Measurements from ENCODE around the gene COBL. TPM values are rescaled to one million over a fixed set of nuclear protein-coding genes. Genes with fewer than 3 reads are reported as not detected.

Gene COBL
- total RNA-seq, 1 donor from 2014 or later: 9.2 TPM

- no peak for DNase-seq (ENCODE audit: low spot score)
Measured at GRCh38 chr7:51029701-51030191, 286.9 kb downstream of the COBL start.

DNA sequence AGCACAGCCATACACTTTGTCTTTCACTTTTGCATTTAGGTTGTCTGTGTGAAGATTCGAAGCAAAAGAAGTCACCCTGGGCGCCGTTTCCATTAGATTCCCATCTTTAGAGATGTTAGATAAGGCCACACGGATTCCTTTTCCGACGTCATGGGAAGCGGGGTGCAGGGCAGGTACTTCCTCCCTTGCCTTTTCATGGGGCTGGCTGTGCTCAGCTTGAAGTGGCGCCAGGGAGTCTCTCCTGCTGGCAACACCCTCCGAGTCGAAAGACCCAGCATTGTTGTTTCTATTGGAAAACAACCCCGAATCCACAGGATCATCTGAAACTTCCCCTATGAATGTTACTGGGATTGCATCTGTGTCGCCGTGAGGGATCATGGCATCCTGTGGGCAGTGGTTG is 287.5 kb downstream of the COBL start:
- no peak for DNase-seq (ENCODE audit: low spot score)

DNA sequence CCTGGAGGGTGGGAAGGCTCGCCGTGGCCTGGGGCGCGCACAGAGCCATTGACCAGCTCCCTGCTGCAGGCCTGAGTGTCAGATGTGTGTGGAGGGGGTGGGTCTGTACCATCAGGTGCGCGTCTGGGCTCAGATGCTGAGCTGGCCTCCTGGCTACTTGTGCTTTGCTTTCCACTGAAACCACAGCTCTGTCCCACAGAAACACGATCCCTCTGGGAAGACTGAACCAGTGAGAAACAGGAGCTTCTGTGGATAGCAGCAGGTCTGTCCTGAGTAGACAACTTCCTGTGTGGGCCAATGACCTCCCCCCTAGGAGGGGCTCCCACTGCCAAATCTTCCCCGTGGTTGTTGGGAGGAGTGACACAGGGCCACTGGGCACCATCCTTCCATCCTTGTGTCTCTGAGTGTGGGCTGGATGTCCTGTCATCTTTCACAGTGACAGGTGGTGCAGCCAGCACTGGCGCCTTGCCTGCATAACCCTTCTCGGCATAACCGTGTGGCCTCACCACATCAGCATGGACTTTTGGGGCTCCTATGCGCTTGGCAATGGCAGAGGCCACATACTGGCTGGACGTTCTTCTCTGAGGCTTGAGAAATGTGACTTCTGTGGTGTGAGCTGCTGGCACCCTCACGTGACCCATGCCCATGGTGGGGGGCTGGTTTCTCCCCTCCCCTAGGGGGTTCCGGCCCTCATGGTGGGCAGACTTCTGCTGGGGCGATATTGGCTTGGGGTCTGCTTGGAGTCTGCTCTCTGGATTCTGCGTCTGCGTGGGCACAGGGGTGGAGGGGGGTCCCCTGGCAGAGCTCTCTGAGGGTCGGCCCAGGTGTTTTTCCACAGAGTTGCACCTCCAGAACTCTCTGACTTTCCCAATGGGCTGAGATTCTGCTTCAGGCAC is 288.4 kb downstream of the COBL start:
- DNase-seq (ENCODE audit: low spot score): no peak

DNA sequence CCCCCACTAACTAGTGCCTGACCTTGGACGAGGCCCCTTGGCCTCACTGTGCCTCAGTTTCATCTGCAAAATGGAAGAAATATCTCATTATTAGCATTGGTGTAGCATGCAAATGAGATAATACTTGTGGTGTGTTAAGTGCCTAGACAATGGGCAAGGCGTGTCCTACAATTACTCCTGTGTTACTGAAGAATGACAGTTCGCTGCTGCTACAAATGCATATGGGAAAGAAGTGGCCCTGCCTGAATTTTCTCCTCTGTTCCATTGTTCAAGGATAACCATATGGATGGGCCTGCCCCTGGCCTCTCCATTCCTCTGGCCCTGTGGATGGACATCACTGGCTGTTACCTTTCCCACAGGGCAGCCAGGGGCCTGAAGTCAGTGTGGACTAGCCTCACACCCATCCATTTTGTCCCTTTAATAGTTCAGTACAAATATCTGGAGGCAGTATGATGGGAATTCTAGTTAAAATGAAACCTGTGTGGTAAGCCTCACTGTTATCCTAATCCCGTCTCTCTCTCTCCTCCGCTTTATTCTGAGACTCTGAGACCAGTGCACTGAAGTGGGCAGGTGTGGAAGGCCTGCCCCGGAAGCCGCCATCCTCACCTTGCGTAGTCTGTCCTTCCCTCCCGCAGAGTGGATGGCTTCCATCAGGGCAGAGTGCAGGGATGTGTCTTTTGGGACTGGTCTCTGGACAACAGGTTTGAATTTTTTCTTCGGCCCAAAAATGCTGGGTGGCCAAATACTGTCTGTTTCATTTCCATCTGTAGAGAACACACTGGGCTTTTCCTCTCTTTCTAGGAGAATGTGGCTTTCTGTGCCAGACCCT is 289.3 kb downstream of the COBL start:
- no peak for DNase-seq (ENCODE audit: low spot score)

DNA sequence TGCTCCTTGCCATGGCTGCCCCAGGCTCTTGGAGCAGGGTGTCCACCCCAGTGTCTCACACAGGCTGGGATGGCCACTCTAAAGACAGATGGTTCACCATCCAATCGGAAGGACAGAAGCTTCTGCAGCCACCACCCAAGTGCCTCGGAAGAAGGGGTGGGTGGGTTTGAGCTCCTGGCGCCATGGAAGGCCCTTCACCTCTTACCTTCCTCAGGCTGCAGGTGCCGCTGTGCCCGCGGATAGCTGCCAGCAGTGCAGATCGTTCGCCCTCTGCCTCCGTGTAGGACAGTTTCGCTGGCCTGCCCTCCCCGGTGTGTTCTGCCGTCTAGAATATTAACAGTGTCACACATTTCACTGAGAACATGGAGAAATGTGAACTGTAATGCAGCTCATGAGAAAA is 290.3 kb downstream of the COBL start:
- DNase-seq (ENCODE audit: low spot score): no peak

DNA sequence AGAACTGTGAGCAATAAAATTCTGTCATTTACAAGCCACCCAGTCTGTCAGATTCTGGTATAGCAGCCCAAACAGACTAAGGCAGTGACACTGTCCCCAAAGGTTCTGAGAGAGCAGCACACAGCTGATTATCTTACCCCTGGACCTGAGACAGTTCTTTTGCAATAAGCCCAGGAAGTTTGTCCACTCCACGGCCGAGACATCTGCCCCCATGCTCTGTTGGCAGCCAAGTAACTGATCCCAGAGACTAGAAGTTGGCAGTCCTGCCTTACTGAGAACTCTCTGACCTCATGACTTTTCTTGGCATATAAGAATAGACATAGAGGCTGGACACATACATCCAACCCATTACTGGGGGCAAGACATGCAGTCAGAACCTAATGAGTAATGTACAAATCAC is 290.9 kb downstream of the COBL start:
- DNase-seq (ENCODE audit: low spot score): no peak

- DNase-seq (ENCODE audit: low spot score): no peak
Measured at GRCh38 chr7:51024867-51025266, 291.7 kb downstream of the COBL start.

DNA sequence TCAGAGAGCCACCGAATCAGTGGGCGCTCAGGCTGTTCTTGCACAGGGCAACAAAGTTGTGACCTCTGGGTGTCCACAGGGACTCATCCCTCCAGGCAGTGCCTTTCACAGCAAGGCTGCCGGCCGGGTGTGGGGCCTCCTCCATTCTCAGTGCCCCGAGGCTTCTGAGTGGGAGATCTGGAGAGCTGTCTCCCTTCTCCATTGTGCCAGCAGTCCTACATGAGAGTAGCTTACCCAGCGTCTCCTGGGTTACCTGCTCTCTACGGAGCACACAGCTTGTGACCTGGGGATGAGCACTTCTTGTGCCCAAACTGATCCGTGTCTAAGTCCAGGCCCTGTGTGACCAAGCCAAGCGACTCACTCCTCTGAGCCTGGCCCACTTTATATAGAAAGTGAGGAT is 293.1 kb downstream of the COBL start:
- no peak for DNase-seq (ENCODE audit: low spot score)

DNA sequence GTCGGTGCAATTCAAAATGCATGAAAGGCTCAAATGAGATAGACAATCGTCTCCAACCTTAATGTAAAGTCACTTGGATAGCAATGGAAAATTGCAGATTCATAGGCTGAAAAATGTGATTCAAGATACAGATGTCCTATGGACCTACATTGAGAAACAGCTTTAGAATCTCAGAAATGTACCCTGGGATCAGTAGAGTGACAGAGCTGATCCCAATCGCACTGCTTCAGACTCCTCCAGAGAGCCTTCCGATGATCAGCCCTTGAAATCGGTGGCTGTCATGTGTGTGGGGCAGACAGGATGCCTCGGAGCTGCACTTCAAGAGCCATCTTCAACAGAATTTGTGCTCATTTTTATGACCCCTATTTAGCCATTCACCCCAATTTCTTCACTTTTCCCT is 293.8 kb downstream of the COBL start:
- DNase-seq (ENCODE audit: low spot score): no peak

GRCh38 chr7:51021906-51022570 is 294.6 kb downstream of the COBL start:
- DNase-seq (ENCODE audit: low spot score): no peak

DNA sequence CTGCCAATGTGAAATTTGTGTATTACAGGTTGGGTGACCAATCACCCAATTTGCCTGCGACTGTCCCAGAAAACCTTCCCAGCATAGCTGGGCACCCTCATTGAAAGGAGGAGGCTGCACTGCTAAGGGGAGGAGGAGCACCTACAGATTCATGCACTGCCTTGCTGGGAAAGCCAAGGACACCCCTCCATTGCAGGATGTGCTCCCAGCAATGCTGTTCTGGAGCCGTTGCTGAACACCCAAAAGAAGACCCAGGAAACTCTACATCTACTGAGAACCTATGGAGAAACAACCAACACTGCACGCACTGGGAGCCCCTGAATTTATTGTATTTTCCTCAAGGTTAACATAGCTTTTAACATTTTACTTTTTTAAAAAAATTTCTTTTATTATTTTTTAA is 295.7 kb downstream of the COBL start:
- DNase-seq (ENCODE audit: low spot score): no peak

DNA sequence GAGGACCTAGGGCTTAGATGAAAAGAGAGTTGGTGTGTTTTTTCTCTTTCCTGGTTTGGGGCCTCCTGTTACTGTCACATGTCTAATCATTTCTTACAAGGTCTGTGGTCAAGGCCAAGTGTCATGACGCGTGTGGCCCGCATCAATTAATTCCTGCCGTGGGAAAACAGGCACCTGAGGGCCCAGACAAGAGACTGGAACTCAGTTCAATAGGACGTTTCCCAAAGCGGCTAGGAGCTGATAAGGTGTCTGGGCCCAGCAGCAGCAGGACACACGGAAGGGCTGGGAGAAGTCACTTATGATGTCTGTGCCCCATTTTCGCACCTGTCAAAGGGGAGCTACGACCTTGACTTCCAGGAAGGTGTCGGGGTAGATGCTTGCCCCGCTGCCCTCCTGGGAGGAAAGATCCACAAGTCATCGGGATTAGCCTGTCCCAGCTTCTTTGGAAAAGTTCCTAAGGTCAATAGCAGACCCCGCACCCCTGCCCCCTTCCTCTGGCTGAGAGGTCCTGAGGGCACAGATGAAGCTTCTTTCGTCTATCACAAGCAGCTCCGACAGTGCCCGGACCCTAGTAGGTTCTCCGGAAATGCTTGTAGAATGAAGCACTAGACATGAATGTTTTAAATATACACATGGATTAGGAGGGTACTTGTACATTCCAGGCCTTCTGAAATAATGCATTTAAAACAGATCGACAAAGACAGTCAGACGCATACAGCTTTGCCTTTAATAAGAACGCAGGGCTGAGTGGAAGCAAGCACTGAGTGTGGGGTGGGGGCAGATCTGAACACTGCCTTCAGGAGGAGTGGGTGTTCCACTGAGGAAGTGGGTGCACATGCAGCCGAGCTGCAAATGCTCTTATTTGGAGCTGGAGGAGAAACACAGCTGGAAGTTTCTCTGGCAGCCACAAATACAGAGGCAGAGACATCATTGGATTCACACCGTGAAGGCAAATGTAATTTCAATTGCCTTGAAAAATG is 296.4 kb downstream of the COBL start:
- DNase-seq (ENCODE audit: low spot score): no peak

GRCh38 chr7:51019191-51019844 is 297.3 kb downstream of the COBL start:
- DNase-seq (ENCODE audit: low spot score): no peak

- DNase-seq (ENCODE audit: low spot score): no peak
Measured at GRCh38 chr7:51017576-51018535, 298.8 kb downstream of the COBL start.

DNA sequence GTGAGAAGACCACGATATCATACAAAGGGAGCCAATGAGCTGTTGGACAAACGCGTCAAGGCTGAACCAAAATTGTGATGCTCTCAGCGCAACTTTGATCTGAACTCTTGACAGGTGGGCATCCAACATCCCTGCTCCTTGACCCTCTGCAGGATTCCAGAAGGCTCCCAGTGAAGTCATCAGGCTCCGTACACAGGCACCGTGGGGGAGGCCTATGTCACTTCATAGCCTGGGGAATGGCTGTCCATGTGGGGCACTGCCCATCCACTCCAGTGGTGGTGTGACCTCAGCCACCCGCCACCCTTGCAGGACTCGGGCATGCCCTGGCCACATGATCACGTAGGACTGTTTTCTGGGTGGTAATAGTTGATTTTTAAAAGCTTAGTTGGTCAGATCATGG is 300.1 kb downstream of the COBL start:
- DNase-seq (ENCODE audit: low spot score): no peak

DNA sequence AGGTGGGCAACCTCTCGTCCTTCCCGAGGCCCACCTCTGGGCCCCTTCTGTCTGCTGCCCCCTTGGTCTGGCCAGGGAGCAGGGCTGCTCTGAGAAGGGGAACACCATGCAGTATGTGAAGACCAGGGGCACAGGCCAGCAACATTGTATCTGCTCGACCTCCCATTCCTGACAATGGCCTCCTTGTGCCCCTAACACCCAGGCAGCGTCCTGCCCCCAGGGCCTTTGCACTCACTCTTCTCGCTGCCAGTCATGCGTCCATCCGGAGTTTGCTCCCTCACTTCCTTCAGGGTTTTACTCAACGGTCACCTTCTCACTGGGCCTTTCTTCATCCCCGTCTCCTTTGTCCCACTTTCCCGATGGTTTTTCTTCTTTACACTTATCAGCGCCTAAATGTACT is 301.0 kb downstream of the COBL start:
- DNase-seq (ENCODE audit: low spot score): no peak

DNA sequence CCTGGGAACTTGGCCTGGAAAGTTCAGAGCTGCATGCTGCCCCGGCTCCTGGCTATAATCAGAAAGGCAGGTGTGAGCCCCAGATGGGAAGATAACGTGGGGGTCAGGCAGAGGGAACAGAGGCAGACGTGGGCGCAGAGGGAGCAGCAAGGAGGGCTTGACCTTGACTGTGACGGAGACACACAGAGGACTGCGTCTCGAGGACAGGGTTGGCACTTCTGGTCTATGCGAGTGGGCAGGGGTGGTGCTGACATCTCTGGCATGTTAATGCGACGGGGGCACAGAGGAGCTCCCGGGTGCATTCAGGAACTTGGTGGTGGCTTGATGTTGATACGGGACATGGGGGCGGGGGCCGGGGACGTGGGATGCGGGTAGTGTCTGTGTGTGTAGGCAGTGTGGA is 301.8 kb downstream of the COBL start:
- DNase-seq (ENCODE audit: low spot score): no peak

DNA sequence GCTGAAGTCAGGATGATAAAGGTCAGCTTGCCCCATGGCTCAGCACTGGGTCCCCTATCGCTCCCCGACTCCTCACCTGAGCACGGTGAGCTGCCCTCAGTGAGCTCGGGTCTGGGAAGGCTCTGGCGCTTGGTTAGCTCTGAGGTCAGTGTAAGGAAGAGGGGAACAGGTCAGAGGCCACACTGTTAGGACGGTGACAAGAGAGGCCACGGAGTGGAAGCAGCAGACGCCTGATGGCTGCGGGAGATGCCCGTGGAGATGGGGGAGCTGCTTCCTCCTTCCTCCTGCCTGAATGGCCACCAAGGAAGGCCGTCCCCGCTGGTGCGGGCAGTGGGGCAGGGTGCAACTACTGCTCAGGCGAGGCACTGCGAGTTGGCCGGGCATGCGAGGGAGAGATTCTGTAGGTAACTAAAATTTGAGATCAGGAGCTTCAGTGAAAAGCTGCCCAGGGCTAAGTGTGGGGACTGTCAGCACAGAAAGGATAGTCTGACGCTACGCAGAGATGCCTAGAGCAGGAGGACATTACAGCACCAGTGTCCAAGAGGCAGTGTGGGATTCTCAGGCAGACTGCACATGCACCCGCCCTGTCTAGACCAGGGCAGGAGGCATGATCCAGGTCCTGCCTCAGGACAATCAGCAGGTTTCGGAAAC is 302.6 kb downstream of the COBL start:
- DNase-seq (ENCODE audit: low spot score): no peak

Data from mesenteric fat pad (tissue), 1 donor.